Stimulated activated CD4-positive, alpha-beta T cell treated with anti-CD3 and anti-CD28 coated beads, Interleukin-15, amount 100 ng/mL, for 24 hours (primary cell): ENCODE measurements around the gene IP6K1.

Experiments used
- DNase-seq: peaks from one replicate; pipeline ENCODE4 v3.0.0-alpha.2; 2020

Gene IP6K1

DNA sequence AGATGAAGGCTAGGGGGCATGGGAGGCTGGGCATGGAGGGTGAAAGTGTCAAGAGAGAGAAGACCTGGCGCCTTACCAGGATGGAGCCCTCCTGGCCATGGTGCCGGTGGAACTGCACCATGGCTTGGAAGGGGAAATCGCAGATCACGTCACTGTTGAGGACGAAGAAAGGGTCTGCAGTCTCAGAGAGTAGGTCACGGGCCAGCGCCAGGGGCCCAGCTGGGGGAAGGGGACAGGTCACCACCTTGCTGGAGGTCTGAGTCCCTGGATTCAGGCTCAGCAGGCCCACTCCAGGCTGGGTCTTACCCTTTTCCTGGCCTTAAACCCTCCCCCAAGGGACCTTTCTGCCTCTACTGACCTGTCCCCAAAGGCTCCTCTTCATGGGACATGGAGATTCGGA is 63.4 kb downstream of the IP6K1 start:
- DNase-seq: no peak

DNA sequence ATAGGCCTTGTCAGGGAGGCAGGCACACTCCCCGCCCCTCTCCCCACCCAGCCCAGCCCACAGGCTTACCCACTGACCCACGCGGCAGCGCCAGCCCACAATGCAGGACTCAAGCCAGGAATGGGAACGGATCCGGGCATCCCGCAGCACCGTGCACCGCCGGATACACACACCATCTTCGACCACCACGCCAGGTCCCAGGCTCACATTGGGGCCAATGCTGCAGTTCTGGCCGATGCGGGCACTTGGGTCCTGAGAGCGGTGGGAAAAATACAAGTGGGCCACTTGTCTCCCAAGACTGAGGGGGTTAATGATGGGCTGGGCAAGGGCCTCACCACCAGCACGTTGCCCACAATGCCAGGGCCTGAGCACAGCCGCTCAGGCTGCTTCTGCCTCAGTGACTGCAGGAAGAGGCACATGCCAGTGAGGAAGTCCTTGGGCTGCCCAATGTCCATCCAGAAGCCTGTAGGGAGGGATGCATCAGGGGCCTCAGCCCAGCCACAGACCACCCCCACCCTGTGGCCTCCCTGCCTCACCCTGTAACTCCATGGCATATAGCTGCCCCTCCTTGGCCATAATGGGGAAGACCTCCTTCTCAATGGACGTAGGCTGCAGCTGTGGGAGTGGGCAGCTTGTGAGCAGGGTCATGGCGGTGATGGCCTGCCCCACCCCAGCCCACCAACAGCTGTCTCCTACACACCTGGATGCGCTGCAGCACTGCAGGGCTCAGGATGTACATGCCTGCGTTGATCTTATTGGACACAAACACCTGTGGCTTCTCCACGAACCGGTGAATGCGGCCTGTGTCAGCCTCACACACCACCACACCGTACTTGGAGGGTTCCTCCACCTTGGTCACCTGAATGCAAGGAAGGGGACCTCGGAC is 64.2 kb downstream of the IP6K1 start:
- DNase-seq: no peak

DNA sequence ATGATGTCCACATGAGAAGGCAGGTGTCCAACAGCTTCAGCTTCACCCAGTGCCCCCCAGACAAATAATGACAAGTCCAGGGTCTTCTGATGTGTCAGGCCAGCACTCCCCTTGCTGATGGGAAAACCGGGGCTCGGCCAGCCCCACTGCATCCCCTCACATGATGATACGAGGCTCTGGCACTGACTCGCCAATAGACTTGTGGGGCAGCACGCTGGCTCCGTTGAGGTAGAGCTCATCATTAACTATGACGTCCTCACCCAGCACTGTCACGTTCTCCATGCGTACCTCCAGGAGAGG is 64.8 kb downstream of the IP6K1 start:
- no peak for DNase-seq

DNA sequence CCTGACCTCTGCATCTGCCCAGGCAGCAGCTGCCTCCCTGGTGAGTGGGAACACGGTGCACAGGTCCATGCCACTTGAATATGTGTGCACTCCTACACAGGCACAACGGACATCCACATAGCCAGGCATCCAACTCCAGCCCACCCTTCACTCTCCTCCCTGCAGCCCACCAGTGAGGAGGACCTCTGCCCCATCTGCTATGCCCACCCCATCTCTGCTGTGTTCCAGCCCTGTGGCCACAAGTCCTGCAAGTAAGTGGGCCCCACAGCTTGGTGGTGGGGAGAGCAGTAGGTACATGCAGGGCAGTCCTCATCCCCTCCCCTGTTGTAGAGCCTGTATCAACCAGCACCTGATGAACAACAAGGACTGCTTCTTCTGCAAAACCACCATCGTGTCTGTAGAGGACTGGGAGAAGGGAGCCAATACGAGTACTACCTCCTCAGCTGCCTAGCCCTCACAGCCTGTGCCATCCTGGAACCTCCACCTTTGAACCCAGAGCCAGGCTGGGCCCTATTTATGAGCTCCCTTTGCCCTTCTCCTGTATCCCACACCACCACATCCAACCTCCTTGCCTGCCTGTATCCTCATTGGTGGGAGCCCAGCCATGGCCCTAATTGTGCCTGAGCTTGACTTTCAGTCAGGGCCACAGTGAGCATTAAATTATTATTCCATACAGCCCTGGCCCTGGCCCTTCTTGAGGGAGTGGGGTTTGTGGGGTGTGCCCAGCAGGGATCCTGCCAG is 65.3 kb downstream of the IP6K1 start:
- no peak for DNase-seq

DNA sequence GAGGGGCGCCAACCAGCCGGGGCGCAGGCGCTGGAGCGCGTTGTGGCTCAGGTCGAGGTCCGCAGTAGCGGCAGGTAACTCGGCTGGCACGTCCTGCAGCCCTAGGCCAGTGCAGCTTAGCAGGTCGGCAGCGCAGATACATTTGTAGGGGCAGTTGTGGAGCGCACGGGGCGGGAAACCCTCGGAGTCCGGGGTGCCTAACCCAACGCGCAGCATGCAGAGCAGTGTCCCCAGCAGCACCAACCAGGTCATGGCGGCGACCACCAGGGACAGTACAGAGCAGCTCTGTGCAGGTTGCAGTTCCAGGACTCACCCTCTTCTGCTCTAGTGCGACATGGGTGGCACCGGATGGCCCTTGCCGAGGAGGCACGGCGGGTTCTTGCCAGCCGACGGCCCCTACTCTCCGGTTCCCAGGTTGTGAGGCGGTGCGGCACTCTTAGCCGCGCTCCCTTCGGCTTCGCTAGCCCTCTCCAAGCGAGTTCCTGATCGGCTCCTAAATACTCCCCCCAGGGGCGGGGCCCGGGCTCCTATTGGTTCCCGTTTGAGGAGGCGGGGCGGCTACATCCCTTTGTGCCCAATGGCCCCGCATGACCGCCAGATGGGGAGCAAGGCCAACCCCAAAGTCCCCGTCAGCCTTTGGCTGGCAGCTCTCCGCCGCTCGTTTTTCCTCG is 67.0 kb downstream of the IP6K1 start, which contains the start of gene AMIGO3:
Gene AMIGO3, minus strand, starts transcription at position 471 of the 671 bp plus-strand sequence. Its CDS starts 219 bp downstream, at position 252.
- peak; percentile 97 for DNase-seq

DNA sequence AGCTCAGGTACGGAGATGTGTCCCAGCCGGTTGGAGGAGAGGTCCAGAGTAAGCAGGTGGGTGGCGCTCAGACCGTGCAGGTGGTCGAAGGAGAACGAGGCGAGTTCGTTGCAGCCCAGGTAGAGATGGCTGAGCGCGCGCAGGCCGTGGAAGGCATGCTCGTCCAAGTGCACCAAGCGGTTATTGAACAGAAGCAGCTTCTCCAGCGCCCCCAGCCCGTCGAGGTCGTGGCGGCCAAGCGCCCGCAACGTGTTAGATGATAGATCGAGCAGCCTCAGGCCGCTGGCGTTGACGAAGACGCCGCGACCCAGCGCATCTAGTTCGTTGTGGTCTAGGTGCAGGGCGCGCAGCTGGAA is 67.5 kb downstream of the IP6K1 start:
- DNase-seq: no peak

DNA sequence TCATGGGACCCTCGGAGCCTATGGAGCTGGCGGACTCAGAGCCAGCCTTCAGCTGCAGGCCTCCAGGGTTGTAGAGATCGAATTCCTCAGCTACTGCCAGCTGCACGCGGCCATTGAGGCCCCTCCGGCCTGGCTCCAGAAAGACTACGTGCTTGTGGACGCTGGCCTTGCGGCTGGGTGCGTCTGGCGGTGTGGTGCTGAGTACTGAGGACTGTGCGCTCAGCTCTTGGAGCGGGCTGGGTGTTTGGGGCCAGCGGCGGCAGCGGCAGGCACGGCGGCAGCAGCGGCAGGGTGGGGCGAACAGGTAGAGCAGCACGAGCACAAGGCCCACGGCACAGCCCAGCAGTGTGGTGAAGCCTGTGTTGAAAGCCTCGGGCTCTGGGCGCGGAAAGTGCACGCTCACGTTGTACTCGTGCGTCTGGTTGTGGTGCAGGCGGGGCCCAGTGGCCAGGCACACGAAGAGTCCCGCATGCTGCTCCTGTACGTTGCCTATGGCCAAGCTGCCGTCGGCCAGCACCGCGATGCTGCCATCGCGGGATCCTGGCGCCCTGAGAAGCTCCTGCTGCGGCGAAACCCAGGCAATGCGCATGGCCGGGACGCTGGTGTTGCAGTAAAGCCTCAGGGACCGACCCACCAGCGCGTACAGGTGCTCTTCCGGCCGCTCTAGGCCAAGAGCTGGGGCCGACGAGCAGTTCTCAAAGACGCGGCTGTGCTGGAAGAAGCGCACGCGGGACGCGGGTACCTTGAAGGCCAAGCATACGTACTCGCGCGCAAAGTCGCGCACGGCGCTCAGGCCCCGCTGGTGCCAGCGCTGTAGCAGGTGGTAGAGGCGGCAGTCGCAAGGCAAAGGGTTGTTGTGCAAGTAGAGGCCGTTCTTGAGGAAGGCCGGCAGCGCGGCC is 68.1 kb downstream of the IP6K1 start:
- peak; percentile 27 for DNase-seq

DNA sequence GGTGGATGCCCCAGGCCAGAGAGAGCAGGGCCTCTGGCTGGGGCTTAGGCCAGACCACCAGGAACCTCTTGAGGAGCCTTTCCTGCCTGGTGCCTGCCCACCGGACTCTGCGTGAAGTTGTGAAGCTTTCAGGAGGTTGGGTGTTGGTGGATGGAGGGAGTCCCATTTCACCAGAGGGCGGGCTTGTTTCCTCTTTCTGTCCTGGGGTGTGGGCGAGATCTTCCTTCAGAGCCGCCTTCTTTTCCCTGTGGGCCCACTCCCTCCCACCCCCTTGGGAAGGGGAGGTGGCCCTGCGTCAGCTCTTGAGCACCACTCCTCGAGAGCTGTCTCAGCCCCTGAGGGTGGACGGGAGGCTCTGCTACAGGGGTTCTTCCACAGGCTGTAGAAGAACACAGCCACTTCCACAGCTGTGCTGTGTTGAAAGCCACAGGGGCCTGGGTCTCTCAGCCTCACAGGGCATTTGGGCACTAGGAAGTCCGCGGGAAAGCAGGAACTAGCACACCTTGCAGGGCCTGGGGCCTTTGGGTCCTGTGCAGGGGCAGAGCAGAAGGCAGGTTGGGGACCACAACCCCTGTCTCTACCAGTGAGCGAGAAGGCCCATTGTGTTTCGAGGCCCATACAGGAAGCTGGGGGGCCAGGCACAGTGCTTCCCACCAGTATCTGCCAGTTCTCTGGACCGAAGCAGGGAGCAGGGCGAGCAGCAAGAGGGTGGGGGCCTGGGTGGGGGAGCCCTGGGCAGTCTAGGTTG is 69.0 kb downstream of the IP6K1 start:
- DNase-seq: no peak

DNA sequence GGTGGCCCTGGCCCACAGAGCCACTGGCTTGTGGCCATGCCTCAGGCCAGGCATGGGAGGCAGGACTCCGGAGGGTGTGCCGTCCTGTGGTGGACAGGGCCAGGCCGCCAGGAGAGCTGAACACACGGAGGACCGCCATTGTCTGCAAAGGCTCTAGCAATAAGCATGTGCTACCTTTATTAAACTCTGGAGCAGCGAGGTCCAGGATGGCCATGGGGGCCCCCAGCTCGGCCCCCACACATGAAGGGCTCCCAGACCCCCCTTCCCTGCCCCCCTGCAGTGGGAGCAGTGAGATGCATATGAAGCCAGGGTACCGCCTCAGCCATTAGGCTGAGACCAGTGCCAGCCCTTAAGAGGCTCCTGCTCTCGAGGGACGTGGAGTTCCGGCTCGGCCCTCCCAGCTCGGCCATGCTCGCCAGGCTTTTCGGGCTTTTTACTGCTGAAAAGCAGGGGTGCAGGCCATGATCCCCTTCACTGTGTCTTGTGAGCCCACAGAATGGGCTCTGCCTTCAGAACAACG is 69.6 kb downstream of the IP6K1 start:
- DNase-seq: no peak

DNA sequence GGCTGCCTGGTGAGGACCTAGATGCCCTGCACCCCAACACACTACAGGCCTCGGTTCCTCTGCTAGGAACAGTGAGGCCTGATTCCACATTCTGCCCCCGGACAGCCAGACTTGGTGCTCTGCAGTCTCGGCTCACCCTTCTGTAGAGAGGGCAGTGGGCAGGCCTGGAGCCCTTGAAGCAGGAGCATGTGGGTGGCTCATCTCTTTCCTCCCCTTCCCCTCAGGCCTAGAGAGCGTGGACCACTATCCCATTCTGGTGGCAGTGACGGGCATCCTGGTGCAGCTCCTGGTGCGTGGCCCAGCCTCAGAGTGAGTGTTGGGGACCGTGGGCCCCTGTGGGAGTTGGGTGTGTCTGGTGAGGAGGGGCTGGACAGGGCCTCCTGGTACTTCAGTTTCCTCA is 70.2 kb downstream of the IP6K1 start:
- DNase-seq: no peak

DNA sequence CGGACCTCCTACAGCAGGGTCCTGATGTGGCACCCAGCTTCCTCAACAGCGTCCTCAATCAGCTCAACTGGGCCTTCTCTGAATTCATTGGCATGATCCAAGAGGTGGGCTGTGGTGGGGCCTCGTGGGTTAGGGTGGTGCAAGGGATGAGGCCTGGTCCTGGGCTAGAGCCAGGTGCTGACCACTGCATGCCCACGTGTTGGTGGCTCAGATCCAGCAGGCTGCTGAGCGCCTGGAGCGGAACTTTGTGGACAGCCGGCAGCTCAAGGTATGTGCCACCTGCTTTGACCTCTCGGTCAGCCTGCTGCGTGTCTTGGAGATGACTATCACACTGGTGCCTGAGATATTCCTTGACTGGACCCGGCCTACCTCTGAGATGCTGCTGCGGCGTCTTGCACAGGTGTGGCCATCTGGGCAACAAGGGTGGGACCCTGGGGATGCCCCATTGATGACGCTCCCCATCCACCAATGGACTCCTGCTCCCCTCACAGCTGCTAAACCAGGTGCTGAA is 70.7 kb downstream of the IP6K1 start:
- no peak for DNase-seq

DNA sequence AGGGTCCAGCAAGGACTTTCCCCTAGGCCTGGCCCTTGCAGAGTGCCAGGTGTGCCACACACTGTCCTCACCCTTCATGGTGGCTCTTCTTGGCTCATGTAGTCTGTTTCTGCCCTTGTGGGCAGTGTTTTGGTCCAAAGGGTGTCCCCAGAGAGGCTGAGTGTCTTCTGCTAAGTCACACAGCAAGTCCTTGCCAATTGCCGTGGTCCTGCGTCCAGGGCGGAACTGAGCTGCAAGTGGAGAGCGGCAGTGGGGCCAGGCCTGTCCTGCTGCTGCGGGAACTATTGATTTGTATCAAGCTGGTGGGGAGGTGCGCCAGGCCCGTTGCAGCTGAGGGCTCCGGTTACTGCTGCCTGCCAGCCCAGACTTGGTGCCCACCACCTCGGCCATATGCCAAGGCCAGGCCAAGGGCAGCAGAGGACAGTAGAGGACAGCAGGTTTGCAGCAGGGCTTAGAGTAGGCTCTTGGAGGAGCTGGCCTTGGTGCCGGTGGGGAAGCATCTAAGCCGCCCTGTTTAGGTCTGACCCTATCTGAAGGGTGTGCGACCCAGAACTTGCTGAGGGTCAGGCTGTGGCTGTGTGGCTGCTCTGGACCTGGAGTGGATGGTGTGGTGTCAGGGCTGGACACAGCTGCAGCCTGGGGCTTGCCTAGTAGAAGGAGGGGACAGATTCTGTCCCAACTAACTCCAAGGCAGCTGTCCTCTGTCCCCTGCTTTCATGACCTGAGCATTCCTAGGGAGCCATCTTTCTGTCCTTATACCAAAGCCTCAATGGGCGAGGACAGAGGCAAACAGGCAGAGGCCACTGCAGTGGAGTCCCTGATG is 71.4 kb downstream of the IP6K1 start:
- DNase-seq: no peak

DNA sequence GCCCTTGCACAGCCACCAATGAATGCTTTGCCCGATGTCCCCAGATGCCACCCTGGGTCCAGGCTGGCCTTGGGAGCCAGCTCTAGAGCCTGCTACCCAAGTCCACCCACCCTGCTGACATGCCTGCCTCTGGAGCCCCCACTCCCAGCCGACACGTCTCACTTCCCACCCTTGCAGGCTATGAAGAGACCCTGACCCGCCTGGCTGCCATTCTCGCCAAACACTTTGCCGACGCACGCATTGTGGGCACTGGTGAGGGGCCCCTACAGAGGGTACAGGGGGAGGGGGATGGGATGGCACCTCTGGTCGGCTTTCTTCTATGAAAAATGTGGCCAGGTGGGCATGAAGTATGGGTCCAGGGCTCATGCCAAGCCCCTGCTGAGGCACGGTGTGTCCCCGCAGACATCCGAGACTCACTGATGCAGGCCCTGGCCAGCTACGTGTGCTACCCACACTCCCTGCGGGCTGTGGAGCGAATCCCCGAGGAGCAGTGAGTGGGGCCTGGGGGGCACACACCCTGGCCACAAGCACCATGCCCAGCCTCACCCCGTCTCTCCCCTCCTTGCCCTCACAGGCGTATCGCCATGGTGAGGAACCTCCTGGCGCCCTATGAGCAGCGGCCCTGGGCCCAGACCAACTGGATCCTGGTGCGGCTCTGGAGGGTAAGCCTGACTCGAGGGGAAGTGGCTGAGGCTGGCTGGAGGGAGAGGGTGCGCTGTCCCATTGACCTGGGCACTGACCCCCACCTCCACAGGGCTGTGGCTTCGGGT is 72.8 kb downstream of the IP6K1 start:
- no peak for DNase-seq

DNA sequence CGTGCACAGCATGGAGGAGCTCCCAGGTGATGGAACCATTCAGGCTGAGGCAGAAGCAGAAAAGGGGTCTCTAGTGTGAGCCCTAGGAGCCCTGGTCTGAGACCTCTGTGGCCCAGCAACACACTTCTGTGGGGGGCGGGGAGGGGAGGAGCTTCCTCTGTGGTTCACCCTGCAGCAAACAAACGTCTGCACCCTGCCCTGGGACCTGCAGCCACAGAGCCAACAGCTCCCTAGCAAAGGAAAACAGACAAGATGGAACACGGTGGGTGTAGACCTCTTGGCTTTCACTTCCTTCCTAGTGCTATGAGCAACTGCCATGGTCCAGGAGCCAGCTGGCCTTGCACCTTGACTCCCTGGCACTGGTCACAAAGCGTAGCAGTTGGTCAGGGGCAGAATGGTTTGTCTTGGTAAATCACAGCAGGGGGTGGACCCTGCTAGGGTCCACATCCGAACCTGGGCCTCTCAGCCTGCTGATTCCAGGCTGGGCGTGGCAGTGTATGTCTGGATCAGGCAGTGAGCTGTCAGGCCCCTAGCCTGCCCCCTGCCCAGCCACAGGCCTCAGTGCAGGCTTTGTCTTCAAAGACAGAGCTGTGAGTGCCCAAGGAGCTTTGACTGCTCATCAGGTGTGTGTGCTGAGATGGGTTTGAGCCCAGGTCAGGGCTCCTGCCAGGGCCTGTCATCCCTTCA is 73.6 kb downstream of the IP6K1 start:
- no peak for DNase-seq

DNA sequence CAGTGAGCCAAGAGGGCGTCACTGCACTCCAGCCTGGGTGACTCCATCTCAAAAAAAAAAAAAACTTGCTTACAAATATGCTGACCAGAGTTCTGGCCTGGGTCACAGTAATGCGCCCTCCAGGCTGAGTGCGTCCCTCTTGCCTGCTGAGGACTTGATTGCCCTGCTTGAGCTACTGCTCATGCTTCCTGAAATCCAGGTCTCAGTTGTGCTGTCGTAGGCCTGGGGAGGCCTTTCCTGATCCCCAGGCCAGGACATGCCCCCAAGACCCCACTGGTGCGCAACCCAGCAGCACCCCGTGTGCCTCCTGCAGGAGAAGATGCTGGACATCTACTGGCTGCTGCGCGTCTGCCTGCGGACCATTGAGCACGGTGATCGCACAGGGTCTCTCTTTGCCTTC is 74.2 kb downstream of the IP6K1 start:
- DNase-seq: no peak

DNA sequence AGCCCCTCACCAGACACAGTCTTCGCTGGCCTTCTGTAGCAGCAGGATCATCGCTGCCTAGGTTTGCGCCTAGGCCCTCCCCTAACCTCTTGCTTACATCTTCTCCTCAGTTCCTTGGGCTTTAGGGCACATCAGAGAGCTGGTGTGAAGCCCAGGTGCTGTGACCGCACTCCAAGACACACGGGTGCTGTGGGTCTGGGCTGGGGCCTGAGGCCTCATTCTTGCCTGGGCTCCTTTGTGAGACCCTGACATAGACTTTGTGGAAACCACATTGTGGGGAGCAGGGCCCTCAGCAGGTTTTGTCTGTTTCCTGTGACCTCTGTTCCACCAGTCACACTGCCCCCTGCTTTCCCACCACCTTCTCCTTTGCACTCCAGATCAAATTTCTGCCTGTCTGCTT is 74.9 kb downstream of the IP6K1 start:
- no peak for DNase-seq

DNA sequence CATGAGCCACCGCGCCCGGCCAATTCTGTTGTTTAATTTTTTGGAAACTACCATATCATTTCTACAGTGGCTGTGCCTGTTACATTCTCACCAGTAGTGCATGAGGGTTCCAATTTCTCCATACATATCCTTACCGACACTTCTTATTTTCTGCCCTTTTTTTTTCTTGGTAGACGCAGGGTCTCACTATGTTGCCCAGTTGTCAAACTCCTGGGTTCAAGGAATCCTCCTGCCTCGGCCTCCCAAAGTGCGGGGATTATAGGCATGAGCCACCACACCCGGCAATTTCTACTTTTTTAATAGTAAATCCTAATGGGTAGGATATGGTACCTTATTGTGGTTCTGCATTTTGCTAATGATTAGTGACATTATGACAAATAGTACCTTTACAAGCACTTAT is 76.5 kb downstream of the IP6K1 start:
- no peak for DNase-seq

DNA sequence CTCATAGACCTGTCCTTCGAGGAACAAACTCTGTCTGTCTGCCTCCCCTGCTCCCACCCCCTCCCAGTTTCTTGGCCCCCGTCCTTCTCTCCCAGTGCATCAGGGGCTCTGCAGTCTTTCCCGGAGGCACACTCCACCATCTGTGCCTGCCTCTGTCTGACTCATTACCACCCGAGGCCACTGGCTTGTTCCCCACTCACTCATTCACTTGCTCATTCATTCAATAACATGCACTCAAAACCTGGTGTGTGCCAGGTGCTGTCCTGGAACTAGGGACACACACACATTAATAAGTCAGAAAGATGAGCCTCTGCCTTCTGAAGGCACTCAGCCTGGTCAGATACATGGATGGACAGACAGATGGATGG is 79.2 kb downstream of the IP6K1 start:
- no peak for DNase-seq

DNA sequence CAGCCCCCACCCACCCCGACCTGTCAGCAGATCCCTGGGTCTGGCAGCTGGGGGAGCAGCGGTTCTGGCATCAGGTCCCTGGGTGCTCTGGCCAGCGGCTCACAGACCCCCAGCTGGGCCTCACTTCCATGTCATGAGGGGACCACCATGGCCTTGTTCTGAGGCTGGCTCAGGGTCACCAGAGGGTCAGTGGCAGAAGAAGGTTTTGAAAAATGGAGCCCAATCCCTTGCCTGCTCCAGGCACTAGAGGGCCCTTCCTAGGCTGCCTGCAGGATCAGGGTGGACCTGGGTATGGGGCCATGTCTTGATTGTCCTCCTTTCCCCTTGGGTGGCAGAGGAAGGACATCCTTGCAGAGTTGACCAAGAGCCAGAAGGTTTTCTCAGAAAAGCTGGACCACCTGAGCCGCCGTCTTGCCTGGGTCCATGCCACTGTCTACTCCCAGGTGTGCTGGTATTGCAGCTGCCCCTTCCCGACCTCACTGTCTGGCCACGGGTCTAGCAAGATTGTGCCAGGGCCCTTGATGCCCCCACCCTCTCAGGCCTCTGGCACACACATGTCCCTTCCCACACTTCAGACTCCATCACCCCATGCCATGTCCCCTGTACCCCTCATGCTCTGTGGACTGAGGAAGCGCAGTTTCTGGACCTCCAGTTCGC is 79.8 kb downstream of the IP6K1 start:
- DNase-seq: no peak
